PFSK-1 (cell line): ENCODE results near the gene TH.

Experiments used
- FOXP2 ChIP-seq: optimal IDR thresholded peaks from 2 replicates; pipeline ENCODE3; 2011; ENCODE audit warnings: borderline replicate concordance, control low read depth, inconsistent platforms; ENCODE audit not compliant: insufficient read depth; ENCODE audit errors: extremely low read length, extremely low read depth
- POLR2AphosphoS5 ChIP-seq: IDR thresholded peaks from 2 replicates; pipeline ENCODE4 v1.6.1; 2012; ENCODE audit warnings: low read depth, mild to moderate bottlenecking, control low read depth, low read length, moderate library complexity
- SIN3A ChIP-seq: IDR thresholded peaks from 2 replicates; pipeline ENCODE4 v1.6.1; 2012; ENCODE audit warnings: mild to moderate bottlenecking, low read length, moderate library complexity, borderline replicate concordance; ENCODE audit not compliant: insufficient read depth
- TAF1 ChIP-seq: IDR thresholded peaks from 2 replicates; pipeline ENCODE4 v1.6.1; 2012; ENCODE audit warnings: low read length, control low read depth, borderline replicate concordance; ENCODE audit not compliant: insufficient read depth
- TF ChIP-seq, protein P1 (sequence below), 2 experiments: IDR thresholded peaks; 2 replicates each; pipeline versions ENCODE4 v1.6.1 to v1.8.0; 2011 to 2012; ENCODE audit warnings: low read depth in 2 of 2, low read length in 2 of 2, control low read depth in 1 of 2, inconsistent platforms in 1 of 2, mild to moderate bottlenecking in 1 of 2, moderate library complexity in 1 of 2; ENCODE audit not compliant: insufficient read depth in 1 of 2

The TH gene

DNA sequence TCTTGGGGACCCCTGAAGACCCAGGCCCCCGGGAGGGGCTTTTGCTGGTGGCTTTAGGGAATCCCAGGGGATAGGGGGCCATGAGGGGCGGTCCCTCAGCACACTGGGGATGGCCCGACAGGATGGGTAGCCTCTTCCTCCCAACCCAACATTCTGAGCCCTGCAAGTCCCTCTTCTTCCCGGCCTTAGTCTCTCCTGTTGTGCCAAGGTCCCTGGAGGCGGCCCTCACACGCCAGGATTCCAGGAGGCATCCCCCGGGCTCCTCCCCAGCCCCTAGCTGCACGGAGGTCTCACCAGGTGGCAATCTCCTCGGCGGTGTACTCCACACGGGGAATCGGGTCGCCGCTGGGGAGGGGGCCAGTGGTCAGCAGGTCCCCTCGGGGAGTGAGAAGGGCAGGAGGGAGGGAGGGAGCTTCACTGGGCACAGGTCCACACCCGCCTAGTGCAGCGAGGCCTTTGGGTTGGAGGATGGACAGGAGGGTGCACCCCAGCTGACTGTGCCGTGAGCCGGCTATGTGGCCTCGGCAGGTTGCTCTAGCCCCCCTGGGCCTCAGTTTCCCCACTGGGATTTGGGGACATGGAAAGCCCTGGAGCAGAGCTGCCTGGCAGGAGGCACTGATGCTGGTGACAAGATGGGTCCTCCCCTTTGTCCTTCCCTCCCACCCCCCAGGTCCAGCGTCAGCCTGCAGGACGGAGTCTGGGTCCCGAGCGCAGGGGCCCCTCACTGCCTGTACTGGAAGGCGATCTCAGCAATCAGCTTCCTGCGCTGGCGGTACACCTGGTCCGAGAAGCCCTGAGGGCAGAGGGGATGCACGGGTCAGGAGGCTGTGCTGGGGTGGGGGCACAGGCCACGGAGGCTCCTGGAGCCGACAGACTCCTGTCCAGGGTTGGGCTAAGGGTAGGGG lies 4.2 kb downstream of the TH start:
- TF ChIP-seq, protein P1, sequence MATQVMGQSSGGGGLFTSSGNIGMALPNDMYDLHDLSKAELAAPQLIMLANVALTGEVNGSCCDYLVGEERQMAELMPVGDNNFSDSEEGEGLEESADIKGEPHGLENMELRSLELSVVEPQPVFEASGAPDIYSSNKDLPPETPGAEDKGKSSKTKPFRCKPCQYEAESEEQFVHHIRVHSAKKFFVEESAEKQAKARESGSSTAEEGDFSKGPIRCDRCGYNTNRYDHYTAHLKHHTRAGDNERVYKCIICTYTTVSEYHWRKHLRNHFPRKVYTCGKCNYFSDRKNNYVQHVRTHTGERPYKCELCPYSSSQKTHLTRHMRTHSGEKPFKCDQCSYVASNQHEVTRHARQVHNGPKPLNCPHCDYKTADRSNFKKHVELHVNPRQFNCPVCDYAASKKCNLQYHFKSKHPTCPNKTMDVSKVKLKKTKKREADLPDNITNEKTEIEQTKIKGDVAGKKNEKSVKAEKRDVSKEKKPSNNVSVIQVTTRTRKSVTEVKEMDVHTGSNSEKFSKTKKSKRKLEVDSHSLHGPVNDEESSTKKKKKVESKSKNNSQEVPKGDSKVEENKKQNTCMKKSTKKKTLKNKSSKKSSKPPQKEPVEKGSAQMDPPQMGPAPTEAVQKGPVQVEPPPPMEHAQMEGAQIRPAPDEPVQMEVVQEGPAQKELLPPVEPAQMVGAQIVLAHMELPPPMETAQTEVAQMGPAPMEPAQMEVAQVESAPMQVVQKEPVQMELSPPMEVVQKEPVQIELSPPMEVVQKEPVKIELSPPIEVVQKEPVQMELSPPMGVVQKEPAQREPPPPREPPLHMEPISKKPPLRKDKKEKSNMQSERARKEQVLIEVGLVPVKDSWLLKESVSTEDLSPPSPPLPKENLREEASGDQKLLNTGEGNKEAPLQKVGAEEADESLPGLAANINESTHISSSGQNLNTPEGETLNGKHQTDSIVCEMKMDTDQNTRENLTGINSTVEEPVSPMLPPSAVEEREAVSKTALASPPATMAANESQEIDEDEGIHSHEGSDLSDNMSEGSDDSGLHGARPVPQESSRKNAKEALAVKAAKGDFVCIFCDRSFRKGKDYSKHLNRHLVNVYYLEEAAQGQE (IDR thresholded peaks at IDR 0.05; ENCODE audit: insufficient read depth in 1 of 2, low read depth in 2 of 2, low read length in 2 of 2) = no peak
- TF ChIP-seq FOXP2 (no peak), POLR2AphosphoS5 (no peak), TAF1 (no peak), SIN3A (no peak)

DNA sequence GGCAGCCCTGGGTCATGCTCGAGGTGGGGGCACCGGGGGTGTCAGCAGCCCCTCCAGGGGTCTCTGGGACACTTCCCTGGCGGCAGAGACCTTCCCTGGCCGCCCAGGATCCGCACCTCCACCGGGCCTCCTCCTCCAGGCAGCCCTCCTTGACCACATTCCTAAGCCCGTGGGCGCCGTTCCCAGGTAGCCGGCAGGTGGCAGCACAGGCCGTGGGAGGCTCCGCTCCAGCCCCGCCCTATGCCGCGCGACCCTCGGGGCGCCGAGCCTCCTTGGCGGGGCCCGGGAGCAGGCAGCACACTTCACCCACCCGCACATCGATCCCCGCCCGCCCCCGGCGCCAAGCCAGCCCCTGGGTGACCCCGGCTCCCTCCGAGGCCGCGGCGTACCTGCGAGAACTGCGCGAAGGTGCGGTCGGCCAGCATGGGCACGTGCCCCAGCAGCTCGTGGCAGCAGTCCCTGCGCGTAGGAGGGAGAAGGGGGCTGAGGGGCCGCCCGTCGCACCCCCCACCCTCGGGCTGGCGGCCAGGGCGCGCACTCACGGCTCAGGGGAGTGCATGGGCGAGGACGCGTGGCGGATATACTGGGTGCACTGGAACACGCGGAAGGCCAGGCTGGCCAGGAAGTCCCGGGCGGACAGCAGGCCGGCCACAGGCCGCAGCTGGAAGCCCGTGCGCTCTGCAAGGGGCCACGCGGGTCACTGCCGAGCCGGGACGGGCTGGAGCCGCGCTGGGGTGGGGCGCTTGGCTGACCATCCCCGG lies 5.3 kb downstream of the TH start:
- TF ChIP-seq SIN3A (no peak), TAF1 (no peak), POLR2AphosphoS5 (no peak), FOXP2 (no peak)
- TF ChIP-seq, protein P1 (IDR thresholded peaks at IDR 0.05; ENCODE audit: insufficient read depth in 1 of 2, low read depth in 2 of 2, low read length in 2 of 2) = no peak

DNA sequence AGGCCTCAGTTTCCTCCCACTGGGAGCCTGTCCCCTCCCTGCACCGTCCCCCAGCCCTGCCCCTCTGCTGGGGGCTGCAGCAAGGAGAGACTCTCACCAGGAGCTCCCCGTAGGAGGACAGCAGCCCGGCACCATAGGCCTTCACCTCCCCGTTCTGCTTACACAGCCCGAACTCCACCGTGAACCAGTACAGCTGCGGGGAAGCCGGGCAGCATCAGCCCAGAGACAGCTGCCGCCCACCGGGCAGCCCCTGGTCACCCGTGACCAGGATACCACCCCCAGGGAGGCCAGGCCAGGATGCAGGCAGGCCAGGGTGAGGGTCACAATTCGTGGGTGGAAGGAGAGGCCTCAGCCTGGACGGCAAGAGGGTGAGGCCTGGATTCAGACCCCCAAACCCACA lies 6.0 kb downstream of the TH start:
- TF ChIP-seq SIN3A (no peak), FOXP2 (no peak), TAF1 (no peak), POLR2AphosphoS5 (no peak)

DNA sequence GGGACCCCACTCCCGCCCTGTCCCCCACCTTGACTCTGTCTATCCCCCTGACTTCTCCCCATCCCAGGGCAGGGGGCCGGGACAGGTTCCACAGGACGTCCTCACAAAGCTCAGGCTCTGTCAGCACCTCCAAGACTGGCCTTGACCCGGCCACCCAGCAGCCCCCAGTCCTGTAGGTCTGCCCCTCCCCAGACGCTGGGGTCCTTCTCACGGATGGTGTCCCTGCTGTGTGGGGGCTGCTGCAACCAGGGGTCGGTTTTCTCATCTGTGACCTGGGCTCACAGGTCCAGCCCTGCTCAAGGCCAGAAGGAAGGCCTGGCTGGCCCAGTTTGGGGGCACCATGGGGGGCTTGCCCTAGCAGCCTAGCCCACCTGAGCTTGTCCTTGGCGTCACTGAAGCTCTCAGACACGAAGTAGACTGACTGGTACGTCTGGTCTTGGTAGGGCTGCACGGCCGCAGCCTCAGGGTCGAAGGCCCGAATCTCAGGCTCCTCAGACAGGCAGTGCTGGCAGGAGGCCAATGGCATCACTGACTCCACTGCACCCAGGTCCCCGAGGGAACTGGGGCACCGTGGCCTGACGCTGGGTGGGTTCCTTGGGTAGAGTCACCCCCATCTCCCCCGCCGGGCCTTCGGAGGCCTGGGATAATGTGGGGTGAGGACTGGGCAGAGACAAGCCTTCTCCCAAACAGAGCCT lies 6.6 kb downstream of the TH start:
- TF ChIP-seq SIN3A = no peak
- no peak for TF ChIP-seq FOXP2
- TF ChIP-seq, protein P1 (IDR thresholded peaks at IDR 0.05; ENCODE audit: insufficient read depth in 1 of 2, low read depth in 2 of 2, low read length in 2 of 2) = no peak
- TF ChIP-seq TAF1 = no peak
- TF ChIP-seq POLR2AphosphoS5 = no peak

DNA sequence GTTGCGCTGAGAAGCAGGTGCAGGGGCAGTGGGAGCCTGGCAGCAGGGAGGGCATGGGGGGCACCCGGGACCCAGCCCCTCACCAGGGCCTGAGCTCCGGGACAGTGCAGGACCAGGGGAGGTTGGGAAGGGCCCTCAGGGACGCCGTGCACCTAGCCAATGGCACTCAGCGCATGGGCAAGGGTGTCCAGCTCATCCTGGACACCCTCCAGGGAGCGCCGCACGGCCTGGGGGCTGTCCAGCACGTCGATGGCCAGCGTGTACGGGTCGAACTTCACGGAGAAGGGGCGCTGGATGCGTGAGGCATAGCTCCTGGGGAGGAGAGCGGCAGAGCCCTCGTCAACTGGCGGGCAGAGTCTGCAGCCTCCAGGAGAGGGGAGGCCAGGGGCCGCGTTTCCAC lies 7.5 kb downstream of the TH start:
- TF ChIP-seq, protein P1 (IDR thresholded peaks at IDR 0.05; ENCODE audit: insufficient read depth in 1 of 2, low read depth in 2 of 2, low read length in 2 of 2) = no peak
- TF ChIP-seq FOXP2 = no peak
- no peak for TF ChIP-seq SIN3A
- no peak for TF ChIP-seq POLR2AphosphoS5
- TF ChIP-seq TAF1 = no peak
